GM19035 (cell line): Measurements from ENCODE around the gene DPP3.

Source experiments
- ATAC-seq: cut with Tn5 transposase; IDR thresholded peaks from one replicate; pipeline ENCODE4 v1.9.1; 2021; ENCODE audit not compliant: unreplicated experiment

Gene DPP3

GRCh38 chr11:66555416-66555815, 75.2 kb downstream of the DPP3 start:
- no peak for ATAC-seq

- ATAC-seq: no peak
Observed at GRCh38 chr11:66556086-66556485, 75.9 kb downstream of the DPP3 start.

- no peak for ATAC-seq
Observed at GRCh38 chr11:66557733-66558326, 77.6 kb downstream of the DPP3 start.
